ENCODE measurements around the gene NFYC.
"Not testable (repeated sequence)": the region's sequence is repeated elsewhere in the genome, so short reads cannot be mapped to it uniquely, and the experiment has no call there.

The NFYC gene

GRCh38 chr1:40717065-40717464 is 25.6 kb downstream of the NFYC start:
- TF ChIP-seq CTCF (IDR thresholded peaks at IDR 0.05; ENCODE audit: borderline replicate concordance, control extremely low read depth, extremely low read depth, insufficient read depth, missing control alignments): no peak
- in situ Hi-C loops (cut with MboI; ENCODE audit: low sequenced_read_pairs, unreplicated experiment): no loop called here
- DNase-seq (ENCODE audit: low spot score): no peak

DNA sequence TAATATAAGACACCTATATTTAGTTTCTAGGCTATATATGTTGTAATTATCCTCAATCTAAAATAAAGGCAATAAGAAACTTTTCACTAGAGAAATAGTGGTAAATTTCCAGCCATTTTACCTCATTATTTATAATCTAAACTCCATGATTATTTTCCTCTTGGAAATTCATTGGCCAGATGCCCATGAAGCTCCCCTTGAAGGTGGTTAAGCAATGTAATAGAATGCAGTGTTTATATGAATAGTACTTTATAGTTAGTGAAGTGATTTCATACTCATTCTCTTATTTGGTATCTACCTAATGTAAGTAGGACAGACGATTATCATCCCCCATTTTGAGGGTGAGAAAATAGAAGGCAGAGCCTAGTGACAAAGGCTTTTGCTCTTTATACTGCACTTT is 26.5 kb downstream of the NFYC start:
- DNase-seq (ENCODE audit: low spot score): no peak
- in situ Hi-C loops (cut with MboI; ENCODE audit: low sequenced_read_pairs, unreplicated experiment): no loop called here
- TF ChIP-seq CTCF (IDR thresholded peaks at IDR 0.05; ENCODE audit: borderline replicate concordance, control extremely low read depth, extremely low read depth, insufficient read depth, missing control alignments): no peak

DNA sequence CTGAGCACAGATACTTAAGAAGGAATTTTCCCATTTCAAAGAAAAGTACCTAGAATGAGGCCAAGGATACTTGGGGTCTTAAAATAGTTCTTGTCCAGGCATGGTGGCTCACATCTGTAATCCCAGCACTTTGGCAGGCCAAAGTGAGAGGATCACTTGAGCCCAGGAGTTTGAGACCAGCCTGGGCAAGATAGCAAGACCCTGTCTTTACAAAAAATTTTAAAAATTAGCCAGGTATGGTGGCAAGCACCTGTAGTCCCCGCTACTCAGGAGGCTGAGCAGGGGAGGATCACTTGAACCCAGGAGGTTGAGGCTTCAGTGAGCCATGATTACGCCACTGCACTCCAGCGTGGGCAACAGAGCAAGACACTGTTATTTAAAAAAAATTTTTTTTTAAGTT is 29.0 kb downstream of the NFYC start:
- no peak for TF ChIP-seq CTCF (IDR thresholded peaks at IDR 0.05; ENCODE audit: borderline replicate concordance, control extremely low read depth, extremely low read depth, insufficient read depth, missing control alignments)
- no peak for DNase-seq (ENCODE audit: low spot score)
- in situ Hi-C loops (cut with MboI; ENCODE audit: low sequenced_read_pairs, unreplicated experiment): no loop called here

- DNase-seq (ENCODE audit: low spot score): no peak
- in situ Hi-C loops (cut with MboI; ENCODE audit: low sequenced_read_pairs, unreplicated experiment): no loop called here
- no peak for TF ChIP-seq CTCF (IDR thresholded peaks at IDR 0.05; ENCODE audit: borderline replicate concordance, control extremely low read depth, extremely low read depth, insufficient read depth, missing control alignments)
Observed at GRCh38 chr1:40722622-40723021, 31.1 kb downstream of the NFYC start.

GRCh38 chr1:40723196-40723955 is 31.9 kb downstream of the NFYC start:
- in situ Hi-C loops (cut with MboI; ENCODE audit: low sequenced_read_pairs, unreplicated experiment): no loop called here
- no peak for DNase-seq (ENCODE audit: low spot score)
- TF ChIP-seq CTCF (IDR thresholded peaks at IDR 0.05; ENCODE audit: borderline replicate concordance, control extremely low read depth, extremely low read depth, insufficient read depth, missing control alignments): no peak

DNA sequence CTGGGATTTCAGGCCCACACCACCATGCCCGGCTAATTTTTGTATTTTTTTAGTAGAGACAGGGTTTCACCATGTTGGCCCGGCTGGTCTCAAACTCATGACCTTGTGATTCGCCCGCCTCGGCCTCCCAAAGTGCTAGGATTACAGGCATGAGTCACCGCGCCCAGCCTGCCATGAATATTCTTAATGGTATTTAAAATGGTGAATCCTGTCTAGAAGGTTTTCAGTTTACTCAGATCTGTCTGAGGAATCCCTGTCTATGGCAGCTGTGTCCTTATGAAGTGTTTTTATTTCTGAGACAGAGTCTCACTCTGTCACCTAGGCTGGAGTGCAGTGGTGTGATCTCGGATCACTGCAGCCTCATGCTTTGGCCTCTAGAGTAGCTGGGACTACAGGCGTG is 36.2 kb downstream of the NFYC start:
- in situ Hi-C loops (cut with MboI; ENCODE audit: low sequenced_read_pairs, unreplicated experiment); DNase-seq (ENCODE audit: low spot score): not testable (repeated sequence)

- DNase-seq (ENCODE audit: low spot score); in situ Hi-C loops (cut with MboI; ENCODE audit: low sequenced_read_pairs, unreplicated experiment): not testable (repeated sequence)
Observed at GRCh38 chr1:40729316-40729862, 37.9 kb downstream of the NFYC start.

Data from GM13976 (cell line).